GM12892 (cell line): ENCODE results near the gene R3HDM4.

Experiments
- POLR2A ChIP-seq: IDR thresholded peaks from 2 replicates; pipeline ENCODE4 v1.6.1; 2011; ENCODE audit warnings: low read depth, low read length, control low read depth
- POLR2AphosphoS5 ChIP-seq: IDR thresholded peaks from 2 replicates; pipeline ENCODE4 v1.6.1; 2011; ENCODE audit warnings: low read depth, low read length, control low read depth
- TAF1 ChIP-seq: IDR thresholded peaks from 2 replicates; pipeline ENCODE4 v1.6.1; 2011; ENCODE audit warnings: low read depth, mild to moderate bottlenecking, control low read depth, low read length, borderline replicate concordance

GRCh38 chr19:917323-918151, 4.5 kb upstream of the R3HDM4 start, which contains the start of gene KISS1R:
- TF ChIP-seq POLR2A (no peak), TAF1 (no peak), POLR2AphosphoS5 (no peak)
